SU-DHL-6 (cell line): ENCODE results near the gene TTBK1.

Experiments
- H2AFZ ChIP-seq: fragments of 200-600 bp; sonication (generic); 2 replicates; pipeline ENCODE4 v1.6.1; 2014; ENCODE audit warnings: low read depth, mild to moderate bottlenecking, moderate library complexity, mixed read lengths, antibody characterized with exemption, low read length; ENCODE audit not compliant: severe bottlenecking
- H3F3A ChIP-seq: fragments of 200-600 bp; shearing (Covaris generic); 2 replicates; pipeline ENCODE4 v1.6.0; 2016; ENCODE audit warnings: antibody characterized with exemption, mild to moderate bottlenecking; ENCODE audit not compliant: insufficient read depth
- H3K27ac ChIP-seq: fragments of 200-600 bp; sonication (generic); 2 replicates; pipeline ENCODE4 v1.5.1; 2016; ENCODE audit warnings: low read depth, mild to moderate bottlenecking, low read length, moderate library complexity, mixed read lengths
- H3K27me3 ChIP-seq: fragments of 200-600 bp; sonication (generic), shearing (Covaris generic); 2 replicates; pipeline ENCODE4 v1.6.0; 2014; ENCODE audit warnings: mild to moderate bottlenecking, low read length
- H3K36me3 ChIP-seq: fragments of 200-600 bp; sonication (generic); 2 replicates; pipeline ENCODE4 v1.6.1; 2014; ENCODE audit warnings: mild to moderate bottlenecking, low read length, mixed read lengths
- H3K4me2 ChIP-seq: fragments of 300-600, 200-600 bp; shearing (Covaris generic), sonication (generic); 2 replicates; pipeline ENCODE4 v1.6.0; 2014; ENCODE audit warnings: low read length, low read depth, mild to moderate bottlenecking; ENCODE audit not compliant: poor library complexity, severe bottlenecking
- H3K4me3 ChIP-seq: fragments of 200-600 bp; sonication (generic); 2 replicates; pipeline ENCODE4 v1.5.1; 2014; ENCODE audit warnings: antibody characterized with exemption, low read length, mild to moderate bottlenecking, mixed read lengths; ENCODE audit not compliant: insufficient read depth, poor library complexity, severe bottlenecking
- H3K79me2 ChIP-seq: fragments of 200-600 bp; sonication (generic); 2 replicates; pipeline ENCODE4 v1.6.1; 2014; ENCODE audit warnings: mild to moderate bottlenecking, low read length, moderate library complexity; ENCODE audit not compliant: insufficient read depth
- H3K9ac ChIP-seq: fragments of 200-600 bp; sonication (generic); 2 replicates; pipeline ENCODE4 v1.7.0; 2014; ENCODE audit warnings: mild to moderate bottlenecking, low read length
- H3K9me2 ChIP-seq: fragments of 200-600 bp; sonication (generic); replicated peaks from 2 replicates; pipeline ENCODE4 v1.6.1; 2014; ENCODE audit warnings: low read length; ENCODE audit not compliant: insufficient read depth
- H3K9me3 ChIP-seq: fragments of 200-600 bp; sonication (generic); 2 replicates; pipeline ENCODE4 v1.6.1; 2014; ENCODE audit warnings: low read length, mixed read lengths; ENCODE audit not compliant: insufficient read depth
- H4K20me1 ChIP-seq: fragments of 200-600 bp; sonication (generic); 2 replicates; pipeline ENCODE4 v1.6.1; 2014; ENCODE audit warnings: low read depth, mild to moderate bottlenecking, antibody characterized with exemption, low read length, moderate library complexity, mixed read lengths
- EZH2phosphoT487 ChIP-seq: fragments of 200-600 bp; sonication (generic), shearing (Covaris generic); conservative IDR thresholded peaks from 2 replicates; pipeline ENCODE4 v1.6.1; 2018; ENCODE audit warnings: mild to moderate bottlenecking, antibody characterized with exemption, low read length, moderate library complexity, mixed read lengths
- TF ChIP-seq, protein P1 (sequence below): fragments of 200-600 bp; sonication (generic); IDR thresholded peaks from one replicate; pipeline ENCODE4 v1.5.1; 2017; ENCODE audit warnings: antibody characterized with exemption, mild to moderate bottlenecking, low read length, moderate library complexity; ENCODE audit not compliant: insufficient read depth, poor library complexity, severe bottlenecking

Gene TTBK1

DNA sequence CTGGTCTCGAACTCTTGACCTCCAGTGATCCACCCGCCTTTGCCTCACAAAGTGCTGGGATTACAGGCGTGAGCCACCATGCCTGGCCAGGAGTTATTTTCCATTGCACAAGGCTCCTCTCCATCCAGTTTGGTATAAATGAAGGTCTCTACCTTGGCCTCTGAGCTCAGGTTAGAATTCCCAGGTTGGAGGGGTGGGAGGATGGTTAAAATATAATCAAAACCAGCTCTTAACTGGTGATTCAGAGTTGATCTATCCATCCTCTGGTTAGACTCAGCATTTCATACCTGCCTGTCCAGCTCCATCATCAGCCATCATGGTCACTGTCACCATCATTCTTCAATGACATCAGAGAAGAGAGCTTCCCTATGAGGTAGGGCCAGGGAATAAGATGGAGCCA is 52.2 kb downstream of the TTBK1 start:
- no peaks in the 10 kb centered on the region for H3K9me2 ChIP-seq
- H3K9me3 ChIP-seq = no peaks in the 10 kb centered on the region
- no peaks in the 10 kb centered on the region for H3K27me3 ChIP-seq
- no peak overlapping the region for H3K27ac ChIP-seq
- no peaks in the 10 kb centered on the region for H3K79me2 ChIP-seq
- H3K4me2 ChIP-seq = no peak overlapping the region
- no peaks in the 10 kb centered on the region for H3K36me3 ChIP-seq
- H3K4me3 ChIP-seq = no peak overlapping the region
- TF ChIP-seq EZH2phosphoT487 = no peak
- TF ChIP-seq, protein P1, sequence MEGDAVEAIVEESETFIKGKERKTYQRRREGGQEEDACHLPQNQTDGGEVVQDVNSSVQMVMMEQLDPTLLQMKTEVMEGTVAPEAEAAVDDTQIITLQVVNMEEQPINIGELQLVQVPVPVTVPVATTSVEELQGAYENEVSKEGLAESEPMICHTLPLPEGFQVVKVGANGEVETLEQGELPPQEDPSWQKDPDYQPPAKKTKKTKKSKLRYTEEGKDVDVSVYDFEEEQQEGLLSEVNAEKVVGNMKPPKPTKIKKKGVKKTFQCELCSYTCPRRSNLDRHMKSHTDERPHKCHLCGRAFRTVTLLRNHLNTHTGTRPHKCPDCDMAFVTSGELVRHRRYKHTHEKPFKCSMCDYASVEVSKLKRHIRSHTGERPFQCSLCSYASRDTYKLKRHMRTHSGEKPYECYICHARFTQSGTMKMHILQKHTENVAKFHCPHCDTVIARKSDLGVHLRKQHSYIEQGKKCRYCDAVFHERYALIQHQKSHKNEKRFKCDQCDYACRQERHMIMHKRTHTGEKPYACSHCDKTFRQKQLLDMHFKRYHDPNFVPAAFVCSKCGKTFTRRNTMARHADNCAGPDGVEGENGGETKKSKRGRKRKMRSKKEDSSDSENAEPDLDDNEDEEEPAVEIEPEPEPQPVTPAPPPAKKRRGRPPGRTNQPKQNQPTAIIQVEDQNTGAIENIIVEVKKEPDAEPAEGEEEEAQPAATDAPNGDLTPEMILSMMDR = no peak
- H4K20me1 ChIP-seq = no peaks in the 10 kb centered on the region
- no peak overlapping the region for H2AFZ ChIP-seq
- H3F3A ChIP-seq = no peaks in the 10 kb centered on the region
- no peak overlapping the region for H3K9ac ChIP-seq

DNA sequence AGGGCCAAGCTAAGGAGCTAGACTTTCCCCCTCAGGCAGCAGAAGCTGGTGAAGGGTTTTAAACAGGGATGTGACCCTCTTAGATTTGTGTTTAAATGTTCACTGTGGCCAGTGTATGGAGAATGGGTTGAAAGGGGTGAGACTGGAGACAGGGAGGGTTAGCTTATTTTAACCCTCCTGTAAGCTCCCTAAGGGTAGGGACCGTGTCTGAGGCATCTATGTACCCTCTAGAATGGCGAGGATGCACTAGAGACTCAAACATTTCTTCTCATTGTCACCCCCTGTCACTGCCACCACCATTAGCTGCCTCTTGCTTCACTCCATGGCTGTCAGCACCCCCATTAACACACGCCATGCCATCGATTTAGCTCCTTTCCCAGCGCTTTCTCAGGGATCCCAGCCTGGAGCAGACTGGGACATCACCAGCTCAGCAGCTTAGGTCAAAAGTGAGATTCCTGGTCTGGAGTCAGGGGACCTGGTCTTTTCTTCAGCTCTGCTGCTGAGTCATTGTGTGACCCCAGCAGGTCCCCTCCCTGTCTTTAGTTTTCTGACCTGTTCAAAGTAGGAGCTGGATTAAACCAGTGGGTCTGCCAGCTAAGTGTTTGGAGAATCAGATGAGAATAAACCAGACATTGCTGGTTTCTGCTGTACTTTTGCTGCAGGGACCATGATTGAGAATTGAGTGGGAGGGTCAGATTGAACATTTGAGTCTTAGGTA is 53.7 kb downstream of the TTBK1 start:
- H3K36me3 ChIP-seq = no peaks in the 10 kb centered on the region
- H3K79me2 ChIP-seq = no peaks in the 10 kb centered on the region
- H3F3A ChIP-seq = no peaks in the 10 kb centered on the region
- H3K9me2 ChIP-seq = no peaks in the 10 kb centered on the region
- no peaks in the 10 kb centered on the region for H3K9me3 ChIP-seq
- H3K4me2 ChIP-seq = no peak overlapping the region
- no peak for TF ChIP-seq EZH2phosphoT487
- TF ChIP-seq, protein P1 = no peak
- no peak overlapping the region for H3K4me3 ChIP-seq
- no peak overlapping the region for H2AFZ ChIP-seq
- no peaks in the 10 kb centered on the region for H4K20me1 ChIP-seq
- H3K27ac ChIP-seq = no peak overlapping the region
- H3K27me3 ChIP-seq = no peaks in the 10 kb centered on the region
- no peak overlapping the region for H3K9ac ChIP-seq

DNA sequence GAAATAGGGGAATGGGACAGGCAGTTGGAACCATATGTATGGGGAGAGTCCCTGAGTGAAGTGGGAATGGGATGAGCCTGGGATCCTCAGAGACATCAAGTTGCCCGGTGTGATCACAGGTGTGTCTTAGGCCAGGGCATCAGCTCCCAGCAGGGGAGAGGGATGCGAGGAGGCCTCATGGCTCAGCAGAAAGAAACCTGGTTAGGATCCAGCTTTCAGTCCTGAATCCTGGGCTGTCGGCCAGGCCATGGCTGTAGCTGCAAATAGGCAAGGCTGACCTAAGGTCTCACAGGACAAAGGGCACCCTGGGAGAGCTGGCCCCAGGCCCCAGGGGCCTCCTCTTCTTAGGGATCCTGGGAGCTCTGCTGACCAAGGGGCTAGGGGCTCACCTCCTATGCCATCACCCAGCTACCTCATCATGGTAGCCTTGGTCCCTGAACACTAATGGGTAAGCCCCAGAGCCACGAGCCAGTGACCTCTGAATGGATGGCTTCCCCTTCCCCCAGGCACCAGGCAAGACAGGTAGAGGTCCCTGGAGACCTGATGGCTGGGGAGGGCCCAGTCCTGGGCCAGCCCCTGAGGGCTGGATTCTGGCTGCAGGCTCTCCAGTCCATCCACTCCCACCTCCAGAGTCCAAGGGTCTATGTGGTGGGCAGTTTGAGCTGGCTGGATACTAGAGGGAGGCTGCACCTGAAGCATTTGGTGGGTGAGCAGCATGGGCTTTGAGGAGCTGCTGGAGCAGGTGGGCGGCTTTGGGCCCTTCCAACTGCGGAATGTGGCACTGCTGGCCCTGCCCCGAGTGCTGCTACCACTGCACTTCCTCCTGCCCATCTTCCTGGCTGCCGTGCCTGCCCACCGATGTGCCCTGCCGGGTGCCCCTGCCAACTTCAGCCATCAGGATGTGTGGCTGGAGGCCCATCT is 54.6 kb downstream of the TTBK1 start, which contains the start of gene SLC22A7:
Gene SLC22A7, plus strand, starts transcription at position 617 of the 921 bp plus-strand sequence. Its CDS starts 99 bp downstream, at position 716.
- no peak within 1 kb of the TSS for H2AFZ ChIP-seq
- H3K79me2 ChIP-seq = no peaks in the 10 kb centered on the region
- H3K36me3 ChIP-seq = no peaks in the 10 kb centered on the region
- H3K9me2 ChIP-seq = no peaks in the 10 kb centered on the region
- H3K27me3 ChIP-seq = no peaks in the 10 kb centered on the region
- H3K4me2 ChIP-seq = no peak within 1 kb of the TSS
- no peak within 1 kb of the TSS for H3K9ac ChIP-seq
- no peaks in the 10 kb centered on the region for H4K20me1 ChIP-seq
- no peak within 1 kb of the TSS for H3K27ac ChIP-seq
- no peaks in the 10 kb centered on the region for H3F3A ChIP-seq
- no peaks in the 10 kb centered on the region for H3K9me3 ChIP-seq
- H3K4me3 ChIP-seq = no peak within 1 kb of the TSS
- no peak for TF ChIP-seq EZH2phosphoT487
- TF ChIP-seq, protein P1 = no peak
